Panc1 (cell line): Measurements from ENCODE around the gene LRP1B. TPM values are rescaled to one million over a fixed set of nuclear protein-coding genes. Genes with fewer than 3 reads are reported as not detected.

Experiments
- ATAC-seq: fragments of 200-7000 bp; cut with Tn5 transposase; 2 replicates; pipeline ENCODE4 v1.9.1; 2020; ENCODE audit warnings: mild to moderate bottlenecking, moderate library complexity
- BruUV-seq: library from RNA; stranded (reverse); fragments of 400-500 nt; replicated peaks from 2 replicates; lab custom pipeline; 2021; lab: Mats Ljungman, UMichigan
- CTCF ChIA-PET: fragments of 300-600 bp; sonication (Branson Sonifier 250); formaldehyde crosslinking; loops from one replicate; lab custom pipeline; 2022; ENCODE audit warnings: antibody characterized with exemption; lab: Charles Lee
- POLR2A ChIA-PET: fragments of 300-600 bp; sonication (Branson Sonifier 250); formaldehyde crosslinking; loops from one replicate; lab custom pipeline; 2022; ENCODE audit warnings: antibody characterized with exemption; lab: Charles Lee
- DNase-seq: peaks from one replicate; pipeline ENCODE4 v3.0.0-alpha.2; 2010; ENCODE audit warnings: low read depth, low spot score
- H3K27ac ChIP-seq: 2 replicates; pipeline ENCODE4 v1.5.1; 2011; ENCODE audit warnings: mild to moderate bottlenecking, low read length, inconsistent platforms
- H3K27me3 ChIP-seq: fragments of 200-500 bp; sonication (Bioruptor generic); 2 replicates; pipeline ENCODE4 v1.6.0; 2014; ENCODE audit warnings: low read length, inconsistent platforms; ENCODE audit not compliant: control insufficient read depth, insufficient read depth
- H3K36me3 ChIP-seq: fragments of 200-500 bp; sonication (Bioruptor generic); 2 replicates; pipeline ENCODE4 v1.5.1; 2014; ENCODE audit warnings: inconsistent platforms, mild to moderate bottlenecking, low read length, moderate library complexity; ENCODE audit not compliant: control insufficient read depth, insufficient read depth
- H3K4me1 ChIP-seq: 2 replicates; pipeline ENCODE4 v1.5.1; 2011; ENCODE audit warnings: inconsistent platforms, mild to moderate bottlenecking, low read length, moderate library complexity; ENCODE audit not compliant: control insufficient read depth, insufficient read depth
- H3K4me3 ChIP-seq, 2 experiments: 2 replicates each; pipeline ENCODE4 v1.5.1; 2011 to 2012; ENCODE audit warnings: low read depth in 2 of 2, low read length in 2 of 2, mild to moderate bottlenecking in 2 of 2, inconsistent platforms in 1 of 2, moderate library complexity in 1 of 2
- H3K9me3 ChIP-seq: fragments of 200-500 bp; sonication (Bioruptor generic); 2 replicates; pipeline ENCODE4 v1.5.1; 2014; ENCODE audit warnings: low read depth, mild to moderate bottlenecking, inconsistent platforms, low read length, moderate library complexity; ENCODE audit not compliant: control insufficient read depth, insufficient read depth
- CTCF ChIP-seq: fragments of 450-650 bp; IDR thresholded peaks from 2 replicates; pipeline ENCODE4 v1.5.1; 2017; ENCODE audit warnings: mild to moderate bottlenecking
- POLR2AphosphoS5 ChIP-seq: IDR thresholded peaks from 2 replicates; pipeline ENCODE4 v1.6.1; 2012; ENCODE audit warnings: mild to moderate bottlenecking, low read depth, low read length, moderate library complexity
- SIN3A ChIP-seq: IDR thresholded peaks from 2 replicates; pipeline ENCODE4 v1.6.1; 2012; ENCODE audit warnings: low read depth, mild to moderate bottlenecking, low read length, moderate library complexity, borderline replicate concordance; ENCODE audit not compliant: insufficient read depth
- TCF7L2 ChIP-seq: IDR thresholded peaks from 2 replicates; pipeline ENCODE4 v1.6.1; 2011; ENCODE audit warnings: mild to moderate bottlenecking, low read depth, low read length, inconsistent platforms
- in situ Hi-C: cut with HindIII; loops from 2 replicates; pipeline ENCODE4 v1.10.0; 2016; ENCODE audit warnings: low sequenced_read_pairs, low pct_unique_long_range_greater_than_20kb
- intact Hi-C: fragments of 100-400 bp; cut with micrococcal nuclease; formaldehyde crosslinking; loops from one replicate; pipeline ENCODE4 v1.10.0; 2022; ENCODE audit not compliant: unreplicated experiment
- total RNA-seq: library from RNA; stranded (reverse); gene quantifications from one replicate; pipeline ENCODE4 v1.2.1, GENCODE V29; 2021; ENCODE audit not compliant: unreplicated experiment
- TF ChIP-seq, protein P1 (sequence below), 2 experiments: IDR thresholded peaks; 2 replicates each; pipeline ENCODE4 v1.6.1; 2011 to 2012; ENCODE audit warnings: low read depth in 2 of 2, control low read depth in 1 of 2, low read length in 1 of 2, mild to moderate bottlenecking in 1 of 2, moderate library complexity in 1 of 2; ENCODE audit not compliant: insufficient read depth in 1 of 2

LRP1B gene
- total RNA-seq, 1 experiment from 2014 or later: 0.54 TPM

- peaks cover 3% of the 10 kb centered on the region; the same call in 1 of the 2 replicates for H3K4me1 ChIP-seq
- H3K9me3 ChIP-seq: no peaks in the 10 kb centered on the region
- no peak for ATAC-seq
- in situ Hi-C loops: no loop called here
- TF ChIP-seq CTCF (no peak), SIN3A (no peak), TCF7L2 (no peak), POLR2AphosphoS5 (no peak)
- TF ChIP-seq, protein P1, sequence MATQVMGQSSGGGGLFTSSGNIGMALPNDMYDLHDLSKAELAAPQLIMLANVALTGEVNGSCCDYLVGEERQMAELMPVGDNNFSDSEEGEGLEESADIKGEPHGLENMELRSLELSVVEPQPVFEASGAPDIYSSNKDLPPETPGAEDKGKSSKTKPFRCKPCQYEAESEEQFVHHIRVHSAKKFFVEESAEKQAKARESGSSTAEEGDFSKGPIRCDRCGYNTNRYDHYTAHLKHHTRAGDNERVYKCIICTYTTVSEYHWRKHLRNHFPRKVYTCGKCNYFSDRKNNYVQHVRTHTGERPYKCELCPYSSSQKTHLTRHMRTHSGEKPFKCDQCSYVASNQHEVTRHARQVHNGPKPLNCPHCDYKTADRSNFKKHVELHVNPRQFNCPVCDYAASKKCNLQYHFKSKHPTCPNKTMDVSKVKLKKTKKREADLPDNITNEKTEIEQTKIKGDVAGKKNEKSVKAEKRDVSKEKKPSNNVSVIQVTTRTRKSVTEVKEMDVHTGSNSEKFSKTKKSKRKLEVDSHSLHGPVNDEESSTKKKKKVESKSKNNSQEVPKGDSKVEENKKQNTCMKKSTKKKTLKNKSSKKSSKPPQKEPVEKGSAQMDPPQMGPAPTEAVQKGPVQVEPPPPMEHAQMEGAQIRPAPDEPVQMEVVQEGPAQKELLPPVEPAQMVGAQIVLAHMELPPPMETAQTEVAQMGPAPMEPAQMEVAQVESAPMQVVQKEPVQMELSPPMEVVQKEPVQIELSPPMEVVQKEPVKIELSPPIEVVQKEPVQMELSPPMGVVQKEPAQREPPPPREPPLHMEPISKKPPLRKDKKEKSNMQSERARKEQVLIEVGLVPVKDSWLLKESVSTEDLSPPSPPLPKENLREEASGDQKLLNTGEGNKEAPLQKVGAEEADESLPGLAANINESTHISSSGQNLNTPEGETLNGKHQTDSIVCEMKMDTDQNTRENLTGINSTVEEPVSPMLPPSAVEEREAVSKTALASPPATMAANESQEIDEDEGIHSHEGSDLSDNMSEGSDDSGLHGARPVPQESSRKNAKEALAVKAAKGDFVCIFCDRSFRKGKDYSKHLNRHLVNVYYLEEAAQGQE (IDR thresholded peaks at IDR 0.05; ENCODE audit: insufficient read depth in 1 of 2, low read depth in 2 of 2, low read length in 1 of 2): no peak
- no TSS peak for BruUV-seq
- no peak overlapping the region for H3K27ac ChIP-seq
- ChIA-PET POLR2A (no interaction called here), CTCF (no interaction called here)
- no peaks in the 10 kb centered on the region for H3K36me3 ChIP-seq
- no peak for DNase-seq
- H3K27me3 ChIP-seq: no peaks in the 10 kb centered on the region
- intact Hi-C loops: no loop called here
- no peak overlapping the region for H3K4me3 ChIP-seq
Observed at GRCh38 chr2:141393214-141393545, 737.6 kb downstream of the LRP1B start.

GRCh38 chr2:141392517-141393213 is 738.2 kb downstream of the LRP1B start:
- TF ChIP-seq CTCF: no peak
- TF ChIP-seq SIN3A: no peak
- TF ChIP-seq, protein P1 (IDR thresholded peaks at IDR 0.05; ENCODE audit: insufficient read depth in 1 of 2, low read depth in 2 of 2, low read length in 1 of 2): no peak
- no peak for TF ChIP-seq TCF7L2
- Histone ChIP-seq H3K36me3 (no peaks in the 10 kb centered on the region), H3K9me3 (no peaks in the 10 kb centered on the region), H3K4me3 (no peak overlapping the region), H3K27me3 (no peaks in the 10 kb centered on the region), H3K4me1 (peaks cover 3% of the 10 kb centered on the region; the same call in 1 of the 2 replicates), H3K27ac (no peak overlapping the region)
- DNase-seq (no peak), ATAC-seq (peak; percentile 62)
- in situ Hi-C loops (no loop called here), intact Hi-C loops (no loop called here)
- POLR2A ChIA-PET: no interaction called here
- CTCF ChIA-PET: no interaction called here
- no TSS peak for BruUV-seq
